Measurements from ENCODE around the gene IFNLR1.

GRCh38 chr1:24195874-24196273, 8.8 kb upstream of the IFNLR1 start:
- TF ChIP-seq EZH2 (optimal IDR thresholded peaks at IDR 0.05; ENCODE audit: low read depth, low read length) (no peak), CTCF (IDR thresholded peaks at IDR 0.05; ENCODE audit: low read length) (no peak), EZH2phosphoT487 (IDR thresholded peaks at IDR 0.05; ENCODE audit: low read length) (no peak)

Data from MM.1S (cell line).